Measurements from ENCODE around the gene COBL.

DNA sequence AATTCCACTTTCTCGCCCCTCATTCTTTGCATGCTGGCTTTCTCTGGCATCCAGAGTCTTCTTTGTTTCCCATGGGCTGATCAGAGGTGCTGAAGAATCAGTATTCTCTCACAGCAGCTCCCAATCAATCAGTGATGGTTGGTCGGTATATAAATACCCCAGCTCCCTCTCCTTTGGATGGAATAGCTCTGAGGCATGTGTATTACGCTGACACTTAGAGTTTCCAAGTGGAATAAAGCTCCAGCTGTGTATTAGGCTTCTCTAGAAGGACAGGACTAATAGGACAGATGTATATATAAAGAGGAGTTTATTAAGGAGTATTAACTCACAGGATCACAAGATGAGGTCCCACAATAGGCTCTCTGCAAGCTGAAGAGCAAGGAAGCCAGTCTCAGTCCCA is 315.7 kb downstream of the COBL start:
- peak in 2 of 3 experiments; percentile 40 to 55; a peak in 3 of 4 replicates for TF ChIP-seq CTCF (IDR thresholded peaks at IDR 0.05; ENCODE audit: control extremely low read depth in 1 of 3, insufficient read depth in 1 of 3, low read depth in 1 of 3, low read length in 3 of 3)
- TF ChIP-seq POLR2A (IDR thresholded peaks at IDR 0.05; ENCODE audit: control extremely low read depth in 1 of 2, low read depth in 2 of 2, low read length in 2 of 2): no peak
- TF ChIP-seq TCF12 (IDR thresholded peaks at IDR 0.05; ENCODE audit: low read depth, low read length): no peak
- TF ChIP-seq EZH2 (IDR thresholded peaks at IDR 0.05; ENCODE audit: low read depth, low read length, severe bottlenecking): no peak
- TF ChIP-seq RNF2 (IDR thresholded peaks at IDR 0.05; ENCODE audit: borderline replicate concordance, low read depth, low read length, missing control alignments, poor library complexity, severe bottlenecking): no peak
- TF ChIP-seq SP1 (IDR thresholded peaks at IDR 0.05; ENCODE audit: low read depth, low read length): no peak
- TF ChIP-seq POLR2AphosphoS5 (IDR thresholded peaks at IDR 0.05; ENCODE audit: low read depth, low read length): no peak
